GM10266 (cell line): Measurements from ENCODE around the gene SMAD1.
"Not testable (repeated sequence)": the region's sequence is repeated elsewhere in the genome, so short reads cannot be mapped to it uniquely, and the experiment has no call there.

ENCODE experiments used
- DNase-seq: peaks from one replicate; pipeline ENCODE4 v3.0.0; 2012; ENCODE audit errors: extremely low spot score
- CTCF ChIP-seq: IDR thresholded peaks from 2 replicates; pipeline ENCODE4 v1.5.1; 2012; ENCODE audit warnings: mild to moderate bottlenecking, low read depth; ENCODE audit not compliant: control insufficient read depth, insufficient read depth; ENCODE audit errors: missing control alignments

SMAD1 gene

DNA sequence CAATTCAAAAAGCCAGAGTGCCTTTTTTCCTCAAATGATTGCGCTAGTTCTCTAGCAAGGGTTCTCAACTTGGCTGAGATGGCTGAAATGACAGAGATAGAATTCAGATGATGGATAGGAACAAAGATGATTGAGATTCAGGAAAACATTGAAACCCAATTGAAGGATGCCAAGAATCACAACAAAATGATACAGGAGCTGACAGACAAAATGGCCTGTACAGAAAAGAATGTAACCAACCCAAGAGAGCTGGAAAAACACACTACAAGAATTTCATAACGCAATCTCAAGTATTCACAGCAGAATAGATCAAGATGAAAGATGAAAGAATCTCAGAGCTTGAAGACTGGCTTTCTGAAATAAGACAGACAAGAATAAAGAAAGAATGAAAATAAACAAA lies 85.9 kb downstream of the SMAD1 start:
- TF ChIP-seq CTCF = no peak

GRCh38 chr4:145574546-145574945 lies 92.9 kb downstream of the SMAD1 start:
- DNase-seq = not testable (repeated sequence)

More for the DNA sequence above, 85.9 kb downstream of the SMAD1 start:
- no peak for DNase-seq

GRCh38 chr4:145580906-145581305 lies 99.3 kb downstream of the SMAD1 start:
- DNase-seq = no peak
- TF ChIP-seq CTCF = no peak

- TF ChIP-seq CTCF = no peak
- DNase-seq = no peak
These were observed 101.8 kb downstream of the SMAD1 start for GRCh38 chr4:145583191-145584055.

DNA sequence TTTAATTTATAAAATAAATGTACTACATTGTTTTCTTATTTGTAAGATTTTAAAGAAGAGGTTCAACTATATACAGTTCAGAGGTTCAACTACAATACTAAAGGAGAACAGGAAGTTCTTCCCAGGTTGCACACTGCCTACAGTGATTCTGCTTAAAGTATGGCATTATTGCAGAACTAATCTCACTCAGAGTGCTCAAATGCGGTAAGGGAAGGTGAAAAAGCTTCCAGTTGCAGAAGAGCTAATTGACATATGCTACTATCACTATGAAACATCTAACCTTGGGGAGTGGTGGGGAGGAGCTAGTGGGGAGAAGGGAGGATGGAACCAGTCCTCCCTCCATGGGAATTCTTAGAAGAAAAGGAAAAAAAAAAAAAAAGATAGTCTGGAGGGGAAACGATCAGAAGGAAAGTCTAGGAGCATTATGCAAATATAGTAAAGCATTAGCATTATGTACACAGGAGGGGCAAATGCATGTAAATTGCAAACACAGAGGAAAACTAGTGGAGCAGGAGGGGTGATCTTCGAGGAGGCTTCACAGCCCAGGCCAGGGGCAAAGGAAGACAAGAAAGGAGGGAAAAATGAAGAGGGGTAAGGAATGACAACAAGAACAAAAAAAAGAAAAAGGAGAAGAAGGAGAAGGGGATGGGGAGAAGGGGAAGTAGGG lies 105.6 kb downstream of the SMAD1 start:
- no peak for TF ChIP-seq CTCF
- DNase-seq = no peak

DNA sequence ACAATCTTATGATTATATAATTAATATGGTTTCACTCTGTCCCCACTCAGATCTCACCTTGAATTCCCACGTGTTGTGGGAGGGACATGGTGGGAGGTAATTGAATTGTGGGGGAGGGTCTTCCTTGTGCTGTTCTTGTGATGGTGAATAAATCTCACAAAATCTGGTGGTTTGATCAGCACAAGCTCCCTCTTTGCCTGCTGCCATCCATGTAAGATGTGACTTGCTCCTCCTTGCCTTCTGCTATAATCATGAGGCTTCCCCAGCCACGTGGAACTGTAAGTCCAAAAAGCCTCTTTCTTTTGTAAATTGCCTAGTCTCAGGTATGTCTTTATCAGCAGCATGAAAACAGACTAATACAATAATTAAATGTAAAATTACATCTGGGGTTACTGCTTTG lies 107.7 kb downstream of the SMAD1 start:
- DNase-seq = not testable (repeated sequence)

GRCh38 chr4:145589916-145590702 lies 108.5 kb downstream of the SMAD1 start:
- DNase-seq = no peak
- TF ChIP-seq CTCF = no peak
